NOMO-1 (cell line): Measurements from ENCODE around the gene CGB1.
A peak's percentile ranks its signal among the peaks of the same experiment; 100 is the strongest.

ENCODE experiments used
- DNase-seq, 2 experiments: peaks; one replicate each; lab custom pipeline; 2025; ENCODE audit not compliant: unreplicated experiment in 2 of 2; lab: John Stamatoyannopoulos, UW

Gene CGB1

GRCh38 chr19:48999481-49000325 is 37.0 kb downstream of the CGB1 start:
- peak; percentile 41 to 60 for DNase-seq

- no peak for DNase-seq
Measured at GRCh38 chr19:48997972-48998371, 38.7 kb downstream of the CGB1 start.

- DNase-seq: peak in 1 of 2 experiments; percentile 21
Measured at GRCh38 chr19:48994035-48994386, 42.7 kb downstream of the CGB1 start.

GRCh38 chr19:48993175-48994034 is 43.3 kb downstream of the CGB1 start, which contains the start of the genes GYS1 and RUVBL2:
GYS1 (minus strand) TSS chr19:48993309; CDS start chr19:48993112, 197 bp downstream.
RUVBL2 (plus strand) TSS chr19:48993887; CDS start chr19:48993912, 25 bp downstream.
- DNase-seq: peak; percentile 99 to 100

GRCh38 chr19:48992581-48993174 is 44.0 kb downstream of the CGB1 start:
- no peak for DNase-seq

GRCh38 chr19:48991873-48992580 is 44.7 kb downstream of the CGB1 start:
- DNase-seq: no peak

GRCh38 chr19:48991011-48991609 is 45.6 kb downstream of the CGB1 start:
- DNase-seq: no peak

- DNase-seq: no peak
Measured at GRCh38 chr19:48990400-48990799, 46.3 kb downstream of the CGB1 start.

- no peak for DNase-seq
Measured at GRCh38 chr19:48989701-48990291, 46.9 kb downstream of the CGB1 start.

- DNase-seq: no peak
Measured at GRCh38 chr19:48988860-48989259, 47.8 kb downstream of the CGB1 start.

GRCh38 chr19:48988286-48988685 is 48.4 kb downstream of the CGB1 start:
- DNase-seq: no peak

GRCh38 chr19:48987323-48987722 is 49.4 kb downstream of the CGB1 start:
- DNase-seq: no peak

- no peak for DNase-seq
Measured at GRCh38 chr19:48986211-48986610, 50.5 kb downstream of the CGB1 start.

GRCh38 chr19:48985711-48986110 is 51.0 kb downstream of the CGB1 start:
- DNase-seq: no peak
